H9 (cell line): ENCODE results near the gene WDR87. TPM values are rescaled to one million over a fixed set of nuclear protein-coding genes. Genes with fewer than 3 reads are reported as not detected.

Source experiments
- DNase-seq: peaks from one replicate; pipeline ENCODE4 v3.0.0-alpha.2; 2017
- H2AFZ ChIP-seq: one replicate; pipeline ENCODE4 v1.6.1; 2013; ENCODE audit warnings: mild to moderate bottlenecking, low read length, control low read depth, moderate library complexity
- H2AK5ac ChIP-seq: 2 replicates; pipeline ENCODE4 v1.6.1; 2013; ENCODE audit warnings: low read length, control low read depth, mixed read lengths; ENCODE audit not compliant: insufficient read length
- H2BK120ac ChIP-seq: one replicate; pipeline ENCODE4 v1.6.1; 2013; ENCODE audit warnings: low read depth, mild to moderate bottlenecking, low read length, control low read depth, inconsistent platforms; ENCODE audit not compliant: poor library complexity, severe bottlenecking
- H2BK12ac ChIP-seq: 2 replicates; pipeline ENCODE4 v1.6.1; 2013; ENCODE audit warnings: low read length, control low read depth, mixed read lengths, low read depth; ENCODE audit not compliant: insufficient read length
- H2BK15ac ChIP-seq: 2 replicates; pipeline ENCODE4 v1.6.1; 2013; ENCODE audit warnings: low read depth, low read length, control low read depth
- H2BK20ac ChIP-seq: one replicate; pipeline ENCODE4 v1.6.1; 2013; ENCODE audit warnings: low read depth, mild to moderate bottlenecking, low read length, control low read depth, inconsistent platforms; ENCODE audit not compliant: poor library complexity, severe bottlenecking
- H2BK5ac ChIP-seq: 2 replicates; pipeline ENCODE4 v1.6.1; 2013; ENCODE audit warnings: low read length, control low read depth, mixed read lengths; ENCODE audit not compliant: insufficient read length
- H3K14ac ChIP-seq: 2 replicates; pipeline ENCODE4 v1.6.1; 2013; ENCODE audit warnings: low read length, control low read depth; ENCODE audit not compliant: insufficient read depth
- H3K18ac ChIP-seq: 2 replicates; pipeline ENCODE4 v1.6.1; 2013; ENCODE audit warnings: low read depth, mild to moderate bottlenecking, mixed read lengths, low read length, control low read depth; ENCODE audit not compliant: insufficient read length
- H3K23ac ChIP-seq: 2 replicates; pipeline ENCODE4 v1.6.1; 2013; ENCODE audit warnings: low read length, control low read depth, mixed read lengths, low read depth; ENCODE audit not compliant: insufficient read length
- H3K23me2 ChIP-seq: 2 replicates; pipeline ENCODE4 v1.6.1; 2013; ENCODE audit warnings: low read depth, mild to moderate bottlenecking, mixed read lengths, low read length, control low read depth; ENCODE audit not compliant: insufficient read length, poor library complexity, severe bottlenecking
- H3K27ac ChIP-seq: 2 replicates; pipeline ENCODE4 v1.5.1; 2013; ENCODE audit warnings: low read length, control low read depth, mixed read lengths, low read depth; ENCODE audit not compliant: insufficient read length
- H3K27me3 ChIP-seq: 2 replicates; pipeline ENCODE4 v1.6.1; 2013; ENCODE audit warnings: low read length, control low read depth, inconsistent platforms; ENCODE audit not compliant: insufficient read depth
- H3K4ac ChIP-seq: 2 replicates; pipeline ENCODE4 v1.6.1; 2013; ENCODE audit warnings: low read depth, mild to moderate bottlenecking, control low read depth, inconsistent platforms, low read length, moderate library complexity
- H3K4me1 ChIP-seq: 2 replicates; pipeline ENCODE4 v1.6.1; 2013; ENCODE audit warnings: low read length, control low read depth, inconsistent platforms; ENCODE audit not compliant: insufficient read depth
- H3K4me2 ChIP-seq: 2 replicates; pipeline ENCODE4 v1.6.1; 2013; ENCODE audit warnings: low read length, control low read depth, mixed read lengths; ENCODE audit not compliant: insufficient read length, insufficient read depth
- H3K56ac ChIP-seq: 2 replicates; pipeline ENCODE4 v1.6.1; 2013; ENCODE audit warnings: low read depth, mild to moderate bottlenecking, mixed read lengths, low read length, control low read depth; ENCODE audit not compliant: insufficient read length
- H3K79me1 ChIP-seq: 2 replicates; pipeline ENCODE4 v1.6.1; 2013; ENCODE audit warnings: low read depth, mild to moderate bottlenecking, moderate library complexity, low read length, control low read depth, inconsistent platforms; ENCODE audit not compliant: insufficient read depth, poor library complexity, severe bottlenecking
- H3K79me2 ChIP-seq: 2 replicates; pipeline ENCODE4 v1.6.1; 2013; ENCODE audit warnings: low read length, control low read depth, inconsistent platforms; ENCODE audit not compliant: insufficient read depth
- H3K9ac ChIP-seq: 2 replicates; pipeline ENCODE4 v1.6.1; 2013; ENCODE audit warnings: low read length, control low read depth, mixed read lengths; ENCODE audit not compliant: insufficient read length; ENCODE audit errors: extremely low read depth
- H3K9me3 ChIP-seq: one replicate; pipeline ENCODE4 v1.6.1; 2013; ENCODE audit warnings: low read depth, low read length, inconsistent platforms; ENCODE audit not compliant: control insufficient read depth
- H3T11ph ChIP-seq: one replicate; pipeline ENCODE4 v1.6.1; 2013; ENCODE audit warnings: mild to moderate bottlenecking, low read length, control low read depth, inconsistent platforms
- H4K20me1 ChIP-seq: one replicate; pipeline ENCODE4 v1.6.1; 2013; ENCODE audit not compliant: control insufficient read depth, insufficient read length, insufficient read depth
- H4K5ac ChIP-seq: 2 replicates; pipeline ENCODE4 v1.6.1; 2013; ENCODE audit warnings: low read depth, mild to moderate bottlenecking, mixed read lengths, low read length, control low read depth; ENCODE audit not compliant: insufficient read length
- H4K8ac ChIP-seq: replicated peaks from 2 replicates; pipeline ENCODE4 v1.6.1; 2013; ENCODE audit warnings: low read length, control low read depth, mixed read lengths, low read depth; ENCODE audit not compliant: insufficient read length
- H4K91ac ChIP-seq: 2 replicates; pipeline ENCODE4 v1.6.1; 2013; ENCODE audit warnings: low read depth, mild to moderate bottlenecking, moderate library complexity, mixed read lengths, low read length, control low read depth; ENCODE audit not compliant: insufficient read length
- H3K27ac Mint-ChIP-seq, 3 experiments: 2 replicates in 2 of 3; 3 replicates in 1 of 3; pipeline ENCODE4 v1.8.0; 2020 to 2021; ENCODE audit warnings: mixed read lengths in 3 of 3, mild to moderate bottlenecking in 1 of 3, moderate library complexity in 1 of 3
- H3K27me3 Mint-ChIP-seq: 2 replicates; pipeline ENCODE4 v1.8.0; 2021; ENCODE audit warnings: low read depth, mild to moderate bottlenecking, moderate library complexity, mixed read lengths
- H3K36me3 Mint-ChIP-seq, 3 experiments: 2 replicates in 2 of 3; 3 replicates in 1 of 3; pipeline ENCODE4 v1.8.0; 2020 to 2021; ENCODE audit warnings: low read depth in 3 of 3, mixed read lengths in 3 of 3; ENCODE audit not compliant: insufficient read depth in 1 of 3
- H3K4me1 Mint-ChIP-seq, 2 experiments: 2 replicates each; pipeline ENCODE4 v1.8.0; 2020; ENCODE audit warnings: mixed read lengths in 2 of 2
- H3K4me3 Mint-ChIP-seq, 2 experiments: 2 replicates in 1 of 2; 3 replicates in 1 of 2; pipeline ENCODE4 v1.8.0; 2020 to 2021; ENCODE audit warnings: mild to moderate bottlenecking in 2 of 2, mixed read lengths in 2 of 2, moderate library complexity in 1 of 2
- H3K9me3 Mint-ChIP-seq, 2 experiments: 2 replicates in 1 of 2; 3 replicates in 1 of 2; pipeline ENCODE4 v1.8.0; 2020; ENCODE audit warnings: mild to moderate bottlenecking in 2 of 2, mixed read lengths in 2 of 2, moderate library complexity in 1 of 2
- CTCF ChIP-seq: fragments of 200-600 bp; sonication (generic); conservative IDR thresholded peaks from 3 replicates; pipeline ENCODE4 v1.8.0; 2021; ENCODE audit warnings: antibody characterized with exemption, mild to moderate bottlenecking
- WGBS: extraction: QIAGEN DNeasy Blood & Tissue Kit; methylation state at CpG from one replicate; pipeline ENCODE4 v1.1.7; 2013; ENCODE audit warnings: missing lambda C conversion rate, low lambda C conversion rate, mixed read lengths; ENCODE audit not compliant: insufficient read length; ENCODE audit errors: extremely low coverage; 5-methylcytosine and 5-hydroxymethylcytosine counted together
- total RNA-seq: library from RNA; stranded (reverse); gene quantifications from 2 replicates; pipeline ENCODE4 v1.2.1, GENCODE V29; 2021

WDR87 gene
- total RNA-seq, 1 experiment from 2014 or later, result not detected

- H4K91ac ChIP-seq, result no peak overlapping the region
- H3K4ac ChIP-seq, result no peak overlapping the region
- no peak overlapping the region for H2BK12ac ChIP-seq
- no peak overlapping the region for H4K5ac ChIP-seq
- no peak overlapping the region for H3K14ac ChIP-seq
- Mint-ChIP-seq H3K36me3 (no peaks in the 10 kb centered on the region; a peak in 1 of 7 replicates), H3K4me1 (peaks cover 3 to 6% of the 10 kb centered on the region in 2 experiments; a peak in 3 of 4 replicates), H3K9me3 (no peaks in the 10 kb centered on the region; a peak in 1 of 5 replicates), H3K27me3 (no peaks in the 10 kb centered on the region; the same call in none of the 2 replicates), H3K4me3 (no peak overlapping the region), H3K27ac (no peak overlapping the region)
- H3K9me3 ChIP-seq, result no peaks in the 10 kb centered on the region
- no CpG with 5 or more reads among the region's 2 CpGs for WGBS
- H3K27ac ChIP-seq, result no peak overlapping the region
- no peak overlapping the region for H2BK20ac ChIP-seq
- H3T11ph ChIP-seq, result no peak overlapping the region
- no peak overlapping the region for H3K4me2 ChIP-seq
- no peak overlapping the region for H2BK120ac ChIP-seq
- DNase-seq, result no peak
- no peak for TF ChIP-seq CTCF
- no peak overlapping the region for H3K56ac ChIP-seq
- no peak overlapping the region for H4K8ac ChIP-seq
- no peak overlapping the region for H2BK15ac ChIP-seq
- no peak overlapping the region for H2AK5ac ChIP-seq
- H3K18ac ChIP-seq, result no peak overlapping the region
- no peaks in the 10 kb centered on the region for H3K23me2 ChIP-seq
- no peak overlapping the region for H3K9ac ChIP-seq
- no peak overlapping the region for H3K23ac ChIP-seq
- no peak overlapping the region for H2BK5ac ChIP-seq
- no peak overlapping the region for H2AFZ ChIP-seq
- no peaks in the 10 kb centered on the region for H3K4me1 ChIP-seq
- H3K79me2 ChIP-seq, result no peaks in the 10 kb centered on the region
- H3K79me1 ChIP-seq, result no peaks in the 10 kb centered on the region
- no peaks in the 10 kb centered on the region for H4K20me1 ChIP-seq
- no peaks in the 10 kb centered on the region for H3K27me3 ChIP-seq
These were observed 6.4 kb downstream of the WDR87 start for GRCh38 chr19:37899966-37900365.
